Urinary bladder (tissue), 4 donors: ENCODE results near the gene AKAP7. TPM values are rescaled to one million over a fixed set of nuclear protein-coding genes. Genes with fewer than 3 reads are reported as not detected.
"Not testable (repeated sequence)": the region's sequence is repeated elsewhere in the genome, so short reads cannot be mapped to it uniquely, and the experiment has no call there.

Source experiments
- DNase-seq: peaks from one replicate; pipeline ENCODE4 v3.0.0-alpha.2; 2015; ENCODE audit errors: extremely low spot score
- H3K27ac ChIP-seq: one replicate; pipeline ENCODE4 v1.5.1; 2013; ENCODE audit warnings: low read depth, mild to moderate bottlenecking, moderate library complexity
- H3K36me3 ChIP-seq: one replicate; pipeline ENCODE4 v1.6.1; 2013; ENCODE audit warnings: mild to moderate bottlenecking, moderate library complexity; ENCODE audit not compliant: insufficient read depth
- H3K4me1 ChIP-seq: one replicate; pipeline ENCODE4 v1.6.1; 2013; ENCODE audit warnings: mild to moderate bottlenecking, moderate library complexity; ENCODE audit not compliant: insufficient read depth
- H3K4me3 ChIP-seq: one replicate; pipeline ENCODE4 v1.5.1; 2013; ENCODE audit warnings: low read depth, low read length
- WGBS: extraction: QIAGEN DNeasy Blood & Tissue Kit; methylation state at CpG from one replicate; pipeline ENCODE4 v1.1.7; 2013; 5-methylcytosine and 5-hydroxymethylcytosine counted together
- polyA plus RNA-seq: library from polyadenylated mRNA; stranded (reverse); fragments of 200-250 nt; gene quantifications from one replicate; pipeline ENCODE4 v1.2.3, GENCODE V29; 2013
- total RNA-seq: library from RNA; depleted of rRNA; stranded (reverse); fragments of >200 nt; gene quantifications from one replicate; pipeline ENCODE4 v1.2.3, GENCODE V29; 2014
- donor health status: healthy with polysubstance abuse.
- donor health status: healthy.

The AKAP7 gene
- total and polyA plus RNA-seq, 2 donors = 6.8 to 38.2 TPM

DNA sequence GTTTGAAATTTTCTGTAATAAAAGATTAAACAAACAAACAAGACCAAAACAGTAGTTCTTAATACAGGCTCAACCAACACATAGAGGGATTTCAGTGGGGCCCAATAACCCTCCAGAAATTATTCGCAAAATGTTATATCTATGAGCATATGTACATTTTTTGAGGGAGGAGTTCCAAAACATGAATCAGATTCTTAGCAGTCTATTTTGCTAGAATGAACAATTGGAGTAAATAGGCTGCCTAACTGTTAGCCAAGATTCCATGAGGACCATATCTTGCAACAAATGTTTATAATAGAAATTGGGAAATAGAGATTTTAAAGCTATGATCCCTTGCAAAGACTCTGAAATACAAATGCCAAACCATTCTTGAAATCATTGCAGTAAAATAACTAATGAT is 186.3 kb downstream of the AKAP7 start:
- no peak overlapping the region for H3K4me3 ChIP-seq
- H3K4me1 ChIP-seq = no peaks in the 10 kb centered on the region
- H3K36me3 ChIP-seq = no peaks in the 10 kb centered on the region
- DNase-seq = no peak
- H3K27ac ChIP-seq = no peak overlapping the region
- WGBS = 76% methylated on average over 1 of the region's 1 CpG

DNA sequence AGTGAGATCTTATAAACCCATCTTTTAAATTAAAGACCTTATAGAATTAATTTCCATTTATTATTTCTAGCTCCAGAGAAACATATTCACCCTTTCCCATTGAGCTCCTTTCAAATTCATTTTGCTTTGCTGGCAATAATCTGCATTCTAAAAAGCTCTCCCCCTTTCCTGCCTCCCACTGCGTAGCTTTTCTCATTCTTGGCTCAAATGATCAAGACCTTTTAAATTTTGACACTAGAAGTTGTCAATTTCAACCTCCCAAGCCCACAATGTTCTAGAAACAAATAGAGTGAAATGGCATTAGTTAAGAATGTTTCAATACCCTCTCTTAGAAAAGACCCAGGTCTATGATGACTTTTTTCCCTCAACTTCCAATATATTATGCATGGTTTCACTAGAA is 186.9 kb downstream of the AKAP7 start:
- Histone ChIP-seq H3K4me3 (no peak overlapping the region), H3K27ac (no peak overlapping the region), H3K4me1 (no peaks in the 10 kb centered on the region), H3K36me3 (no peaks in the 10 kb centered on the region)
- DNase-seq = no peak
- 63% methylated on average over 1 of the region's 1 CpG for WGBS

DNA sequence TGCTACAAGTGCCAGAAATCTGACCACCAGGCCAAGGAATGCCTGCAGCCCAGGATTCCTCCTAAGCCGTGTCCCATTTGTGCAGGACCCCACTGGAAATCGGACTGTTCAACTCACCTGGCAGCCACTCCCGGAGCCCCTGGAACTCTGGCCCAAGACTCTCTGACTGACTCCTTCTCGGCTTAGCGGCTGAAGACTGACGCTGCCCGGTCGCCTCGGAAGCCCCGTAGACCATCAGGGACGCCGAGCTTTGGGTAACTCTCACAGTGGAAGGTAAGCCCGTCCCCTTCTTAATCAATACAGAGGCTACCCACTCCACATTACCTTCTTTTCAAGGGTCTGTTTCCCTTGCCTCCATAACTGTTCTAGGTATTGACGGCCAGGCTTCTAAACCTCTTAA is 190.4 kb downstream of the AKAP7 start:
- not testable (repeated sequence) for H3K36me3 ChIP-seq, H3K4me3 ChIP-seq, DNase-seq, H3K4me1 ChIP-seq, H3K27ac ChIP-seq
- 87% methylated on average over 14 of the region's 14 CpGs for WGBS

DNA sequence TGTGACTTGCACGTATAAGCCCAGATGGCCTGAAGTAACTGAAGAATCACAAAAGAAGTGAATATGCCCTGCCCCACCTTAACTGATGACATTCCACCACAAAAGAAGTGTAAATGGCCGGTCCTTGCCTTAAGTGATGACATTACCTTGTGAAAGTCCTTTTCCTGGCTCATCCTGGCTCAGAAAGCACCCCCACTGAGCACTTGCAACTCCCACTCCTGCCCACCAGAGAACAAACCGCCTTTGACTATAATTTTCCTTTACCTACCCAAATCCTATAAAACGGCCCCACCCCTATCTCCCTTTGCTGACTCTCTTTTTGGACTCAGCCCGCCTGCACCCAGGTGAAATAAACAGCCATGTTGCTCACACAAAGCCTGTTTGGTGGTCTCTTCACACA is 193.5 kb downstream of the AKAP7 start:
- 72% methylated on average over 5 of the region's 5 CpGs for WGBS

DNA sequence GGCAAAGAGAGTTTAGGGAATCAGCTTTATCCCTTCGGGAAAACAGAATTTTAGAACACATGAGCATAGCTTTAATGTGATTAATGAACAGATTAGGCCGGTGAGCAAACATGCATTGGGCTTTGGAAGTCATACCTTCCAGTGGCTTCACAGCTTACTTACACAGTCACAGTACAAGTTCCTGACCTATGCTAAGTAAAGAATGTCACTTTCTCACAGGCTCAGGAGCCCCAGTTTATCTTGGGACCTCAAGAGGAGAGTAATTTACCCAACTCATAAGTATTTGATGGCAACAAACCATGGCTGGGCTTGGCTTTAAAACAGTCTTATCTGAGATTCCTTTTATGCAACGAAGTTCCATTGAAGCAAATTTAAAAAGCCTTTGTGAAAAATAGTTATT is 195.9 kb downstream of the AKAP7 start:
- 48% methylated on average over 3 of the region's 3 CpGs for WGBS
- DNase-seq = no peak
- Histone ChIP-seq H3K4me3 (no peak overlapping the region), H3K36me3 (no peaks in the 10 kb centered on the region), H3K4me1 (no peaks in the 10 kb centered on the region), H3K27ac (no peak overlapping the region)

More for the DNA sequence above, 193.5 kb downstream of the AKAP7 start:
- H3K27ac ChIP-seq, H3K4me1 ChIP-seq, H3K36me3 ChIP-seq, H3K4me3 ChIP-seq, DNase-seq: not testable (repeated sequence)

DNA sequence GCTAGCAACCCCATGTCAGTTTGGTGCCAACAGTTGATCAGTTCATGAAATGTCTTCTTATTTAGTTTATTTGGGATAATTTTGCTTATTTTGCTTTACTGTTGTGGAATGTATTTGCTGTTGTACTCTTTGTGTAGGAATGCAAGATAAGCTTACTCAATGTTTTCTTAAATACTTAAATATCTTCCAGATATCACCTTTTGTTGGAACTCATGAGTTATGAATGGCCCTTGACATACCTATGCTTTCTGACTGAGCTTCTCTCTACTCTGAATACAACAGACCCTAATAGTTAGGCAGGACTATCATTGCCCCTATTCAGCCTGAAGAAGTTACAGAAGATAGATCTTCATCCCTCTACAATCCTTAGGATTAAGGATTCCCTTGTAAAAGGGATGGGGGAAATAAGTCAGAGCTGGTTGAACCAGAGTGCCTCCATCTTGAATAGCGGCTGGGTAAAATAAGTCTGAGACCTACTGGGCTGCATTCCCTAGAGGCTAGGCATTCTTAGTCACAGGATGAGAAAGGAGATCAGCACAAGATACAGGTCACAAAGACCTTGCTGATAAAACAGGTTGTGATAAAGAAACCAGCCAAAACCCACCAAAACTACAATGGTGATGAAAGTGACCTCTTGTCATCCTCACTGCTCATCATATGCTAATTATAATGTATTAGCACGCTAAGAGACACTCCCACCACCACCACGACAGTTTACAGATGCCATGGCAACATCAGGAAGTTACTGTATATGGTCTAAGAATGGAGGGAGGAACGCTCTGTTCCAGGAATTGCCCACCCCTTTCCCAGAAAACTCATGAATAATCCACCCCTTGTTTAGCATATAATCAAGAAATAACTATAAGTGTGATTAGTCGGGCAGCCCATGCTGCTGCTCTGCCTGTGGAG is 196.9 kb downstream of the AKAP7 start:
- WGBS = 89% methylated on average over 5 of the region's 5 CpGs

More for the DNA sequence above, 196.9 kb downstream of the AKAP7 start:
- DNase-seq = no peak
- Histone ChIP-seq H3K4me1 (no peaks in the 10 kb centered on the region), H3K36me3 (no peaks in the 10 kb centered on the region), H3K4me3 (no peak overlapping the region), H3K27ac (no peak overlapping the region)

Other genes starting within 250 kb of the AKAP7 start
- 386 TPM for gene EPB41L2, start 72.2 kb upstream of the AKAP7 start, total RNA-seq
- 47.3 TPM for gene EPB41L2, start 72.2 kb upstream of the AKAP7 start, polyA plus RNA-seq